OCI-LY7 (cell line): ENCODE measurements around the gene VTI1A. TPM values are rescaled to one million over a fixed set of nuclear protein-coding genes. Genes with fewer than 3 reads are reported as not detected.

Experiments
- BruUV-seq: library from RNA; stranded (reverse); fragments of 400-500 nt; replicated peaks from 2 replicates; lab custom pipeline; 2021; lab: Mats Ljungman, UMichigan
- CTCF ChIA-PET: fragments of 300-600 bp; sonication (Branson Sonifier 250); formaldehyde crosslinking; loops from one replicate; lab custom pipeline; 2022; ENCODE audit warnings: antibody characterized with exemption; ENCODE audit not compliant: unreplicated experiment; lab: Charles Lee
- POLR2A ChIA-PET: fragments of 300-600 bp; sonication (Branson Sonifier 250); formaldehyde crosslinking; loops from one replicate; lab custom pipeline; 2022; ENCODE audit warnings: antibody characterized with exemption; lab: Charles Lee
- DNase-seq: peaks from one replicate; pipeline ENCODE4 v3.0.0-alpha.2; 2015; ENCODE audit warnings: low spot score
- H2AFZ ChIP-seq: fragments of 200-600 bp; sonication (generic), shearing (Covaris generic); 2 replicates; pipeline ENCODE4 v1.6.1; 2014; ENCODE audit warnings: mild to moderate bottlenecking, antibody characterized with exemption, low read length, moderate library complexity
- H3K27ac ChIP-seq: fragments of 200-600 bp; sonication (generic); 2 replicates; pipeline ENCODE4 v1.5.1; 2014; ENCODE audit warnings: mixed run types, low read depth, mild to moderate bottlenecking, moderate library complexity, low read length, inconsistent platforms; ENCODE audit not compliant: poor library complexity, severe bottlenecking
- H3K36me3 ChIP-seq: fragments of 200-600 bp; sonication (generic); 2 replicates; pipeline ENCODE4 v1.6.1; 2014; ENCODE audit warnings: mild to moderate bottlenecking, antibody characterized with exemption, low read length, moderate library complexity, mixed read lengths; ENCODE audit not compliant: insufficient read depth
- H3K4me1 ChIP-seq: fragments of 200-600 bp; sonication (generic); 2 replicates; pipeline ENCODE4 v1.5.1; 2014; ENCODE audit warnings: mild to moderate bottlenecking, low read length; ENCODE audit not compliant: insufficient read depth, poor library complexity, severe bottlenecking
- H3K4me2 ChIP-seq: fragments of 200-600 bp; sonication (generic); 2 replicates; pipeline ENCODE4 v1.6.1; 2014; ENCODE audit warnings: mild to moderate bottlenecking, low read length
- H3K4me3 ChIP-seq: fragments of 200-600 bp; sonication (generic); 2 replicates; pipeline ENCODE4 v1.5.1; 2014; ENCODE audit warnings: mild to moderate bottlenecking, low read depth, low read length; ENCODE audit not compliant: poor library complexity, severe bottlenecking
- H3K79me2 ChIP-seq: fragments of 200-600 bp; sonication (generic); 2 replicates; pipeline ENCODE4 v1.6.1; 2016; ENCODE audit warnings: low read depth, mild to moderate bottlenecking, low read length, moderate library complexity, mixed read lengths; ENCODE audit not compliant: insufficient read depth
- H3K9me2 ChIP-seq: fragments of 200-600 bp; sonication (generic); 2 replicates; pipeline ENCODE4 v1.6.1; 2016; ENCODE audit warnings: mild to moderate bottlenecking, low read length, mixed read lengths; ENCODE audit not compliant: insufficient read depth
- H3K9me3 ChIP-seq: fragments of 200-600 bp; sonication (generic); 2 replicates; pipeline ENCODE4 v1.6.1; 2014; ENCODE audit warnings: mild to moderate bottlenecking, mixed run types, low read length, mixed read lengths
- H4K20me1 ChIP-seq: fragments of 200-600 bp; sonication (generic); 2 replicates; pipeline ENCODE4 v1.6.1; 2014; ENCODE audit warnings: mild to moderate bottlenecking, antibody characterized with exemption, low read length, moderate library complexity, mixed read lengths; ENCODE audit not compliant: insufficient read depth
- CTCF ChIP-seq: fragments of 200-600 bp; sonication (generic); conservative IDR thresholded peaks from 2 replicates; pipeline ENCODE4 v1.5.1; 2014; ENCODE audit warnings: mild to moderate bottlenecking, antibody characterized with exemption, low read length, moderate library complexity, mixed read lengths
- EZH2phosphoT487 ChIP-seq: fragments of 200-600 bp; sonication (generic); IDR thresholded peaks from 2 replicates; pipeline ENCODE4 v1.6.1; 2018; ENCODE audit warnings: low read depth, borderline replicate concordance, mild to moderate bottlenecking, mixed run types, antibody characterized with exemption, low read length, moderate library complexity, mixed read lengths
- intact Hi-C: fragments of 100-400 bp; cut with micrococcal nuclease; formaldehyde crosslinking; loops from one replicate; pipeline ENCODE4 v1.10.0; 2022; ENCODE audit not compliant: unreplicated experiment
- total RNA-seq, 2 experiments: library from RNA; depleted of rRNA in 1 of 2; stranded (reverse); fragments of >200 nt in 1 of 2; shearing (Covaris generic) in 1 of 2; gene quantifications; 2 replicates each; pipeline ENCODE4 v1.2.3, GENCODE V29; 2014 to 2022

The VTI1A gene
- total RNA-seq, 2 experiments from 2014 or later, result 39.4 to 45.2 TPM

- no peaks in the 10 kb centered on the region for H3K36me3 ChIP-seq
- CTCF ChIA-PET, result no interaction called here
- DNase-seq, result no peak
- no peak overlapping the region for H3K4me2 ChIP-seq
- H3K9me2 ChIP-seq, result no peaks in the 10 kb centered on the region
- H3K4me3 ChIP-seq, result no peak overlapping the region
- POLR2A ChIA-PET, result no interaction called here
- intact Hi-C loops, result no loop called here
- no peak overlapping the region for H2AFZ ChIP-seq
- TF ChIP-seq EZH2phosphoT487 (no peak), CTCF (no peak)
- no TSS peak for BruUV-seq
- H3K4me1 ChIP-seq, result no peaks in the 10 kb centered on the region
- no peaks in the 10 kb centered on the region for H3K9me3 ChIP-seq
- no peaks in the 10 kb centered on the region for H4K20me1 ChIP-seq
- H3K27ac ChIP-seq, result no peak overlapping the region
- H3K79me2 ChIP-seq, result no peaks in the 10 kb centered on the region
Observed at GRCh38 chr10:112789248-112789647, 342.2 kb downstream of the VTI1A start.

GRCh38 chr10:112790030-112790429 is 343.0 kb downstream of the VTI1A start:
- H3K4me3 ChIP-seq, result no peak overlapping the region
- no peaks in the 10 kb centered on the region for H4K20me1 ChIP-seq
- no peak overlapping the region for H3K4me2 ChIP-seq
- intact Hi-C loops, result no loop called here
- TF ChIP-seq CTCF (no peak), EZH2phosphoT487 (no peak)
- BruUV-seq, result no TSS peak
- DNase-seq, result no peak
- ChIA-PET CTCF (no interaction called here), POLR2A (interaction anchor here (0.8 kb wide), 1 partner anchor 22 kb away, joined by 3 read pairs; no protein-coding TSS in a partner anchor)
- H2AFZ ChIP-seq, result no peak overlapping the region
- no peaks in the 10 kb centered on the region for H3K9me2 ChIP-seq
- no peak overlapping the region for H3K27ac ChIP-seq
- no peaks in the 10 kb centered on the region for H3K4me1 ChIP-seq
- H3K79me2 ChIP-seq, result no peaks in the 10 kb centered on the region
- H3K36me3 ChIP-seq, result no peaks in the 10 kb centered on the region
- no peaks in the 10 kb centered on the region for H3K9me3 ChIP-seq

GRCh38 chr10:112790921-112791320 is 343.9 kb downstream of the VTI1A start:
- Histone ChIP-seq H3K4me3 (no peak overlapping the region), H3K27ac (no peak overlapping the region), H3K79me2 (no peaks in the 10 kb centered on the region), H3K9me3 (no peaks in the 10 kb centered on the region), H3K4me2 (no peak overlapping the region), H3K36me3 (no peaks in the 10 kb centered on the region), H3K9me2 (no peaks in the 10 kb centered on the region), H4K20me1 (no peaks in the 10 kb centered on the region), H2AFZ (no peak overlapping the region), H3K4me1 (no peaks in the 10 kb centered on the region)
- intact Hi-C loops, result no loop called here
- no peak for TF ChIP-seq CTCF
- no peak for TF ChIP-seq EZH2phosphoT487
- BruUV-seq, result no TSS peak
- CTCF ChIA-PET, result no interaction called here
- no peak for DNase-seq
- POLR2A ChIA-PET, result interaction anchor here (0.6 to 0.8 kb wide), 4 partner anchors 21 to 1682 kb away, joined by 3 to 5 read pairs (median 4); no protein-coding TSS in a partner anchor
